Activated CD4-positive, alpha-beta T cell treated with anti-CD3 and anti-CD28 coated beads, Interleukin-2, amount 50 U/mL, for 16 hours (primary cell): Measurements from ENCODE around the gene DDX27.
"Not testable (repeated sequence)": the region's sequence is repeated elsewhere in the genome, so short reads cannot be mapped to it uniquely, and the experiment has no call there.

ENCODE experiments used
- DNase-seq: peaks from one replicate; pipeline ENCODE4 v3.0.0-alpha.2; 2020

The DDX27 gene

GRCh38 chr20:49203746-49204145 lies 15.5 kb upstream of the DDX27 start:
- no peak for DNase-seq

GRCh38 chr20:49207076-49207475 lies 12.1 kb upstream of the DDX27 start:
- DNase-seq, result no peak

- DNase-seq, result no peak
Observed at GRCh38 chr20:49210101-49210756, 9.0 kb upstream of the DDX27 start.

GRCh38 chr20:49210757-49211110 lies 8.5 kb upstream of the DDX27 start:
- DNase-seq, result no peak

- no peak for DNase-seq
Observed at GRCh38 chr20:49214571-49214970, 4.6 kb upstream of the DDX27 start.

GRCh38 chr20:49215232-49215631 lies 4.0 kb upstream of the DDX27 start:
- DNase-seq, result no peak

GRCh38 chr20:49216991-49217578 lies 2.1 kb upstream of the DDX27 start:
- DNase-seq, result peak; percentile 93

GRCh38 chr20:49218739-49219090 lies 501 bp upstream of the DDX27 start:
- DNase-seq, result not testable (repeated sequence)

GRCh38 chr20:49219924-49220831 lies 962 bp downstream of the DDX27 start:
- no peak for DNase-seq

- DNase-seq, result no peak
Observed at GRCh38 chr20:49225896-49226295, 6.7 kb downstream of the DDX27 start.

- no peak for DNase-seq
Observed at GRCh38 chr20:49228676-49229075, 9.5 kb downstream of the DDX27 start.

GRCh38 chr20:49229381-49229780 lies 10.2 kb downstream of the DDX27 start:
- no peak for DNase-seq

- DNase-seq, result no peak
Observed at GRCh38 chr20:49230021-49230420, 10.8 kb downstream of the DDX27 start.

- no peak for DNase-seq
Observed at GRCh38 chr20:49230561-49231133, 11.4 kb downstream of the DDX27 start.

GRCh38 chr20:49231471-49231870 lies 12.3 kb downstream of the DDX27 start:
- no peak for DNase-seq

- no peak for DNase-seq
Observed at GRCh38 chr20:49233226-49233625, 14.0 kb downstream of the DDX27 start.

- DNase-seq, result no peak
Observed at GRCh38 chr20:49234831-49235230, 15.6 kb downstream of the DDX27 start.

GRCh38 chr20:49236301-49236700 lies 17.1 kb downstream of the DDX27 start:
- DNase-seq, result no peak

GRCh38 chr20:49237531-49237930 lies 18.3 kb downstream of the DDX27 start:
- DNase-seq, result no peak

- DNase-seq, result peak; percentile 47
Observed at GRCh38 chr20:49245921-49246740, 26.9 kb downstream of the DDX27 start.

GRCh38 chr20:49247169-49247723 lies 28.0 kb downstream of the DDX27 start:
- DNase-seq, result no peak

- DNase-seq, result no peak
Observed at GRCh38 chr20:49247792-49248191, 28.6 kb downstream of the DDX27 start.

GRCh38 chr20:49248301-49248700 lies 29.1 kb downstream of the DDX27 start:
- DNase-seq, result no peak
